Raji (cell line): Measurements from ENCODE around the gene KRTAP13-1.

Source experiments
- POLR2A ChIP-seq: IDR thresholded peaks from 2 replicates; pipeline ENCODE4 v1.6.1; 2011; ENCODE audit warnings: low read depth, low read length, control low read depth; ENCODE audit not compliant: insufficient read depth

KRTAP13-1 gene

GRCh38 chr21:30434033-30434631 lies 38.3 kb downstream of the KRTAP13-1 start:
- no peak for TF ChIP-seq POLR2A

GRCh38 chr21:30437010-30437565 lies 41.3 kb downstream of the KRTAP13-1 start:
- no peak for TF ChIP-seq POLR2A

- TF ChIP-seq POLR2A: no peak
These were observed 44.1 kb downstream of the KRTAP13-1 start, which contains the start of gene KRTAP15-1 for GRCh38 chr21:30439975-30440374. TSS of gene KRTAP15-1 (plus strand) at chr21:30440275. CDS start at chr21:30440328, 53 bp downstream.

GRCh38 chr21:30443226-30443625 lies 47.4 kb downstream of the KRTAP13-1 start:
- TF ChIP-seq POLR2A: no peak

- TF ChIP-seq POLR2A: no peak
These were observed 48.4 kb downstream of the KRTAP13-1 start for GRCh38 chr21:30444204-30444603.
